ENCODE measurements around the gene EPSTI1. TPM values are rescaled to one million over a fixed set of nuclear protein-coding genes. Genes with fewer than 3 reads are reported as not detected.

EPSTI1 gene
- total RNA-seq, 1 experiment from 2014 or later = 1.9 TPM

DNA sequence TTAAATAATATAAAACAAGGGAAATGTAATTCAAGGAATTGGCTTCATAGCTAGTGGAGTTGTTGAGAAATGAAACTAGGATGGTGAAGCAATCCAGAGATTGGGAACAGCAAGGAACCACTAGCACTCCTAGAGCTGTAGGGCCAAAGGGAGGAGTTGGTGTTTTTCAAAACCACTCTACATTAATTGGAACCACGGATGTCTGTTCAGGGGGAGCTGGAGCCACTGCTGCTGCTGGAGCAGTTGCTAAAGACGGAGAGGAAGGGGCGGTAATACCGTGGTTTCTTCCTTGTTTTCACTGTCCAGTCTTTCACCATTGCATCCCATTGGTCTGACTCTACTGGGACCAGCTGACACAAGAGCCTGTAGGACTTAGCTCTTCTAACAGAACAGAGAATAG is 39.8 kb upstream of the EPSTI1 start:
- intact Hi-C loops (cut with micrococcal nuclease) = no loop called here
- no peak overlapping the region for H3K4me3 ChIP-seq (ENCODE audit: low read length)
- no peak overlapping the region for H3K4me2 ChIP-seq (ENCODE audit: low read length)
- no peaks in the 10 kb centered on the region for H3K9me2 ChIP-seq (replicated peaks; ENCODE audit: low read length)
- no TSS peak for BruUV-seq (replicated peaks)
- H3K9me3 ChIP-seq (ENCODE audit: low read length) = no peaks in the 10 kb centered on the region
- H3K4me1 ChIP-seq (ENCODE audit: insufficient read depth, low read length) = no peaks in the 10 kb centered on the region
- no peak overlapping the region for H3K27ac ChIP-seq (ENCODE audit: low read length)
- ATAC-seq (no peak), DNase-seq (no peak)
- no peaks in the 10 kb centered on the region; the same call in 1 of the 2 replicates for H3K79me2 ChIP-seq (ENCODE audit: low read length)
- no peak overlapping the region for H3K9ac ChIP-seq (ENCODE audit: low read length)
- no peaks in the 10 kb centered on the region for H3F3A ChIP-seq (ENCODE audit: low read length, unreplicated experiment)
- TF ChIP-seq EZH2phosphoT487 (IDR thresholded peaks at IDR 0.05; ENCODE audit: borderline replicate concordance, low read length) (no peak), EZH2 (IDR thresholded peaks at IDR 0.05; ENCODE audit: low read length, unreplicated experiment) (no peak)
- TF ChIP-seq, protein P1, sequence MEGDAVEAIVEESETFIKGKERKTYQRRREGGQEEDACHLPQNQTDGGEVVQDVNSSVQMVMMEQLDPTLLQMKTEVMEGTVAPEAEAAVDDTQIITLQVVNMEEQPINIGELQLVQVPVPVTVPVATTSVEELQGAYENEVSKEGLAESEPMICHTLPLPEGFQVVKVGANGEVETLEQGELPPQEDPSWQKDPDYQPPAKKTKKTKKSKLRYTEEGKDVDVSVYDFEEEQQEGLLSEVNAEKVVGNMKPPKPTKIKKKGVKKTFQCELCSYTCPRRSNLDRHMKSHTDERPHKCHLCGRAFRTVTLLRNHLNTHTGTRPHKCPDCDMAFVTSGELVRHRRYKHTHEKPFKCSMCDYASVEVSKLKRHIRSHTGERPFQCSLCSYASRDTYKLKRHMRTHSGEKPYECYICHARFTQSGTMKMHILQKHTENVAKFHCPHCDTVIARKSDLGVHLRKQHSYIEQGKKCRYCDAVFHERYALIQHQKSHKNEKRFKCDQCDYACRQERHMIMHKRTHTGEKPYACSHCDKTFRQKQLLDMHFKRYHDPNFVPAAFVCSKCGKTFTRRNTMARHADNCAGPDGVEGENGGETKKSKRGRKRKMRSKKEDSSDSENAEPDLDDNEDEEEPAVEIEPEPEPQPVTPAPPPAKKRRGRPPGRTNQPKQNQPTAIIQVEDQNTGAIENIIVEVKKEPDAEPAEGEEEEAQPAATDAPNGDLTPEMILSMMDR (conservative IDR thresholded peaks at IDR 0.05; ENCODE audit: low read depth, low read length) = no peak
- no peaks in the 10 kb centered on the region for H3K36me3 ChIP-seq (ENCODE audit: low read depth, low read length)
- H3K27me3 ChIP-seq (ENCODE audit: low read length) = no peaks in the 10 kb centered on the region
- H2AFZ ChIP-seq (ENCODE audit: low read length) = no peak overlapping the region
- ChIA-PET POLR2A (ENCODE audit: unreplicated experiment) (no interaction called here), CTCF (no interaction called here)
- no peaks in the 10 kb centered on the region for H4K20me1 ChIP-seq (ENCODE audit: low read length)

DNA sequence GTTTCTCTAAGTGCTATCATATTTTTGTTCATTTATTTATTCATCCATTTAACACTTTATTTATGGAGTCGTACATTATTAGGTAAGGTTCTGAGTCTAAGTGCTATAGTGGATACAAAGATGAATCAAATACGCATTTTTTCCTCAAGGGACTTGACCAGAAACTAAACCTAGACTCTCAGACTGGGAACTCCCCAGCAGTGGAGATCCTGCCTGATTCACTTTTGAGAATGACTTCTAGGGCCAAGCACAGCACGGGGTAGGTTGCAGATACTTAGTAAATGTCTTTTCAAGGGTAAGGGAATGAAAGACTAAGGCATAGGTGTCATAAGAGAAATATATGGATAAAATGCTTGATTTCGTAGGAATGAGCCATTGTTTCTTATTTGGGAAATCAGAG is 38.5 kb upstream of the EPSTI1 start:
- no peak overlapping the region for H3K4me2 ChIP-seq (ENCODE audit: low read length)
- H3K27me3 ChIP-seq (ENCODE audit: low read length) = no peaks in the 10 kb centered on the region
- H3K9me3 ChIP-seq (ENCODE audit: low read length) = no peaks in the 10 kb centered on the region
- intact Hi-C loops (cut with micrococcal nuclease) = no loop called here
- H2AFZ ChIP-seq (ENCODE audit: low read length) = no peak overlapping the region
- H3F3A ChIP-seq (ENCODE audit: low read length, unreplicated experiment) = no peaks in the 10 kb centered on the region
- H4K20me1 ChIP-seq (ENCODE audit: low read length) = no peaks in the 10 kb centered on the region
- no peak for DNase-seq
- H3K4me3 ChIP-seq (ENCODE audit: low read length) = no peak overlapping the region
- H3K27ac ChIP-seq (ENCODE audit: low read length) = no peak overlapping the region
- H3K4me1 ChIP-seq (ENCODE audit: insufficient read depth, low read length) = no peaks in the 10 kb centered on the region
- POLR2A ChIA-PET (ENCODE audit: unreplicated experiment) = no interaction called here
- H3K36me3 ChIP-seq (ENCODE audit: low read depth, low read length) = no peaks in the 10 kb centered on the region
- no peak for ATAC-seq
- BruUV-seq (replicated peaks) = no TSS peak
- H3K9ac ChIP-seq (ENCODE audit: low read length) = no peak overlapping the region
- TF ChIP-seq EZH2 (IDR thresholded peaks at IDR 0.05; ENCODE audit: low read length, unreplicated experiment) (no peak), EZH2phosphoT487 (IDR thresholded peaks at IDR 0.05; ENCODE audit: borderline replicate concordance, low read length) (no peak)
- TF ChIP-seq, protein P1 (conservative IDR thresholded peaks at IDR 0.05; ENCODE audit: low read depth, low read length) = no peak
- CTCF ChIA-PET = no interaction called here
- H3K9me2 ChIP-seq (replicated peaks; ENCODE audit: low read length) = no peaks in the 10 kb centered on the region
- no peaks in the 10 kb centered on the region; the same call in 1 of the 2 replicates for H3K79me2 ChIP-seq (ENCODE audit: low read length)

DNA sequence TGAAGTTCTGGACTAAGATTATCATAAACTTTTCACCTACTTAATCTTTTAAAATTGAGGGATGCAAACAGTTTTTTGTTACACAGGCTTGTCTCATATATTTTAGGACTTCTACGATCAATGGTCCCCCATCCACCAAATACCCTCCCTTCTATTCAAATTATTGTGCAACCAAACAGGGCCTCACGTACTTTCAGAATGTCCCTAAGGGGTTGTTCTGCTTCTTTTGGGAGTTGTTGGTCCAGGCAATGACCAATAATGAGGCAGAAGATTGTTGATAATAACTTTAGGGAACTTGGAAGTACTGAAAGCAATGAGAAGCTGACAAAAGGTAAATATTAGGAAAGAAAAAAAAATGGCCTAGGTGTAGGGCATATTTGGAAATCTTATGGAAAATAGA is 34.2 kb upstream of the EPSTI1 start:
- Histone ChIP-seq H3K36me3 (ENCODE audit: low read depth, low read length) (no peaks in the 10 kb centered on the region), H3K9me3 (ENCODE audit: low read length) (no peaks in the 10 kb centered on the region), H3K79me2 (ENCODE audit: low read length) (peaks cover 19% of the 10 kb centered on the region), H2AFZ (ENCODE audit: low read length) (no peak overlapping the region), H3K4me3 (ENCODE audit: low read length) (no peak overlapping the region), H4K20me1 (ENCODE audit: low read length) (no peaks in the 10 kb centered on the region), H3K4me2 (ENCODE audit: low read length) (no peak overlapping the region), H3K27ac (ENCODE audit: low read length) (no peak overlapping the region), H3K4me1 (ENCODE audit: insufficient read depth, low read length) (no peaks in the 10 kb centered on the region), H3F3A (ENCODE audit: low read length, unreplicated experiment) (no peaks in the 10 kb centered on the region), H3K9me2 (replicated peaks; ENCODE audit: low read length) (no peaks in the 10 kb centered on the region), H3K9ac (ENCODE audit: low read length) (no peak overlapping the region), H3K27me3 (ENCODE audit: low read length) (no peaks in the 10 kb centered on the region)
- TF ChIP-seq EZH2phosphoT487 (IDR thresholded peaks at IDR 0.05; ENCODE audit: borderline replicate concordance, low read length) (no peak), EZH2 (IDR thresholded peaks at IDR 0.05; ENCODE audit: low read length, unreplicated experiment) (no peak)
- TF ChIP-seq, protein P1 (conservative IDR thresholded peaks at IDR 0.05; ENCODE audit: low read depth, low read length) = no peak
- no TSS peak for BruUV-seq (replicated peaks)
- ChIA-PET POLR2A (ENCODE audit: unreplicated experiment) (no interaction called here), CTCF (no interaction called here)
- no peak for DNase-seq
- intact Hi-C loops (cut with micrococcal nuclease) = no loop called here
- no peak for ATAC-seq

Measured in PC-3 (cell line).